Astrocyte (in vitro differentiated cells and primary cell): ENCODE data around the gene DUSP5.

Source experiments
- EZH2 ChIP-seq: IDR thresholded peaks from 2 replicates; pipeline ENCODE4 v1.6.1; 2012; ENCODE audit warnings: mild to moderate bottlenecking, low read length, inconsistent platforms; ENCODE audit not compliant: insufficient read depth
- TF ChIP-seq, protein P1 (sequence below): IDR thresholded peaks from 2 replicates; pipeline ENCODE4 v1.5.1; 2011; ENCODE audit warnings: low read depth, mild to moderate bottlenecking, inconsistent platforms, low read length, moderate library complexity; ENCODE audit not compliant: insufficient read depth

DNA sequence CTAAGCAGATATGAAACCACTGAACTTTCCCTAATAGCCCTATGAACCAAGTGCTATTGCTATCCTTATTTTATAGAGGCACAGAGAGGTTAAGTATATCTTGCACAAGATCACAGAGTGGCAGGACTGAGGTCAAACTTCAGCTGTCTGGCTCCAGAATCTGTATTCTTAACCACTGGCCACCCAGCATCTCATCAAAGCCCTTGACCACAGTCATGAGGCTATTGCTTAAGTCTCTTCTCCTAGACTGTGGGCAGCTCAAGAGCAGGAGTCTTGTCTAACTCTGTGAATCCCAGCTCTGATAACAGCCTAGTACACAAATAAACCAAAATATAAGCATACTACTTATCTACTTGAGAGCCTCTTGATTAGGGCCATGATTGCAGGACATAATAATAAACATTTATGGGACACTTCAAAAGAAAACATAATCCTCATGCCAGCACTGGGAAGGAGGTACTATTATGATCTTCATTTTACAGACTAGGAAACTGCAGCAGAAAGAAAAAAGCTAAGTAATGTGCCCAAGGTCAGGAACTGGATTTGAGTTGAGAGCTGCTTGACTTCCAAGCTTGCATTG lies 47.3 kb downstream of the DUSP5 start:
- TF ChIP-seq, protein P1, sequence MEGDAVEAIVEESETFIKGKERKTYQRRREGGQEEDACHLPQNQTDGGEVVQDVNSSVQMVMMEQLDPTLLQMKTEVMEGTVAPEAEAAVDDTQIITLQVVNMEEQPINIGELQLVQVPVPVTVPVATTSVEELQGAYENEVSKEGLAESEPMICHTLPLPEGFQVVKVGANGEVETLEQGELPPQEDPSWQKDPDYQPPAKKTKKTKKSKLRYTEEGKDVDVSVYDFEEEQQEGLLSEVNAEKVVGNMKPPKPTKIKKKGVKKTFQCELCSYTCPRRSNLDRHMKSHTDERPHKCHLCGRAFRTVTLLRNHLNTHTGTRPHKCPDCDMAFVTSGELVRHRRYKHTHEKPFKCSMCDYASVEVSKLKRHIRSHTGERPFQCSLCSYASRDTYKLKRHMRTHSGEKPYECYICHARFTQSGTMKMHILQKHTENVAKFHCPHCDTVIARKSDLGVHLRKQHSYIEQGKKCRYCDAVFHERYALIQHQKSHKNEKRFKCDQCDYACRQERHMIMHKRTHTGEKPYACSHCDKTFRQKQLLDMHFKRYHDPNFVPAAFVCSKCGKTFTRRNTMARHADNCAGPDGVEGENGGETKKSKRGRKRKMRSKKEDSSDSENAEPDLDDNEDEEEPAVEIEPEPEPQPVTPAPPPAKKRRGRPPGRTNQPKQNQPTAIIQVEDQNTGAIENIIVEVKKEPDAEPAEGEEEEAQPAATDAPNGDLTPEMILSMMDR, result no peak
- no peak for TF ChIP-seq EZH2
